ENCODE measurements around the gene DRAM2.
"Not testable (repeated sequence)": the region's sequence is repeated elsewhere in the genome, so short reads cannot be mapped to it uniquely, and the experiment has no call there.

Gene DRAM2

DNA sequence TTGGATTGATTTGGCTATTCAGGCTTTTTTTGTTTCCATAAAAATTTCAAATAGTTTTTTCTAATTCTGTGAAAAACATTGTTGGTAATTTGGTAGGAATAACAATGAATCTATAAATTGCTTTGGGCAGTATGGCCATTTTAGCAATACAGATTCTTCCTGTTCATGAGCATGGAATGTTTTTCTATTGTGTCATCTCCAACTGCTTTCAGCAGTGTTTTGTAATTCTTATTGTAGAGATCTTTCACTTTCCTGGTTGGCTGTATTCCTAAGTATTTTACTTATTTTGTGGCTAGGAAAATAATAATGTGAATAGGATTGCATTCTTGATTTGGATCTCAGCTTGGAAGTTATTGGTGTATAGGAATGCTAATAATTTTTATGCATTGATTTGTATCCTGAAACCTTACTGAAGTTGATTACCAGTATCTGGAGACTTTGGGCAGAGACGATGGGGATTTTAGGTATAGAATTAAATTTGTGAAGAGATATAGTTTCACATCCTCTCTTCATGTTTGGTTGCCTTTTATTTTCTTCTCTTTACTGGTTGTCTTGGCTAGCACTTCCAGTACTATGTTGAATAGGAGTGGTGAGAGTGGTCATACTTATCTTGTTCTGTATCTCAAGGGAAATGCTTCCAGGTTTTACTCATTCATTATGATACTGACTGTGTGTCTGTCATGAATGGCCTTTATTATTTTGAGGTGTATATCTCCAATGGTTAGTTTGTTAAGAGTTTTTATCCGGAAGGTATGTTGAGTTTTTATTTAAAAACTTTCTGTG is 57.3 kb downstream of the DRAM2 start:
- no peak for DNase-seq (ENCODE audit: low read depth, low spot score)

DNA sequence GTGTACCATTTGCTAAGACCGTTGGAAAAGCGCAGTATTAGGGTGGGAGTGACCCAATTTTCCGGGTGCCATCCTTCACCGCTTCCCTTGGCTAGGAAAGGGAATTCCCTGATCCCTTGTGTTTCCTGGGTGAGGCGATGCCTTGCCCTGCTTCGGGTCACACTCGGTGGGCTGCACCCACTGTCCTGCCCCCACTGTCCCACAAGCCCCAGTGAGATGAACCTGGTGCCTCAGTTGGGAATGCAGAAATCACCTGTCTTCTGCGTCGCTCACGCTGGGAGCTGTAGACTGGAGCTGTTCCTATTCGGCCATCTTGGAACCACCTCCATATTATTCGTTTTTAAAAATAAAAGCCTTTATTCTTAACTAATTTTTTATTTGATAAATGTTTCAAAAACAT is 60.6 kb downstream of the DRAM2 start:
- not testable (repeated sequence) for DNase-seq (ENCODE audit: low read depth, low spot score)

DNA sequence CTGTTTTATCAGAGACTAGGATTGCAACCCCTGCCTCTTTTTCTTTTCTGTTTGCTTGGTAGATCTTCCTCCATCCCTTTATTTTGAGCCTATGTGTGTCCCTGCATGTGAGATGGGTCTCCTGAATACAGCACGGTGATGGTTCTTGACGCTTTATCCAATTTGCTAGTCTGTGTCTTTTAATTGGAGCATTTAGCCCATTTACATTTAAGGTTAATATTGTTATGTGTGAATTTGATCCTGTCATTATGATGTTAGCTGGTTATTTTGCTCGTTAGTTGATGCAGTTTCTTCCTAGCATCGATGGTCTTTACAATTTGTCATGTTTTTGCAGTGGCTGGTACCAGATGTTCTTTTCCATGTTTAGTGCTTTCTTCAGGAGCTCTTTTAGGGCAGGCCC is 62.6 kb downstream of the DRAM2 start:
- not testable (repeated sequence) for DNase-seq (ENCODE audit: low read depth, low spot score)

Data from iPS DF 19.7 (cell line).